ENCODE data around the gene ITIH2.

GRCh38 chr10:7786430-7786829, 83.3 kb downstream of the ITIH2 start:
- TF ChIP-seq POLR2A (IDR thresholded peaks at IDR 0.05; ENCODE audit: extremely low read depth, insufficient read length) (no peak), CTCF (IDR thresholded peaks at IDR 0.05; ENCODE audit: low read depth, low read length) (no peak)
